Kidney (tissue), 14 donors: ENCODE measurements around the gene WNT3A. TPM values are rescaled to one million over a fixed set of nuclear protein-coding genes. Genes with fewer than 3 reads are reported as not detected.

ENCODE experiments used
- DNase-seq, 5 donors: peaks; one replicate each; pipeline ENCODE4 v3.0.0-alpha.2; 2013 to 2020
- FAIRE-seq: peaks from 2 replicates; lab custom pipeline; 2012; peaks lifted over from hg19 to GRCh38; lab: Jason Lieb, UNC
- H3K27ac ChIP-seq, 2 donors: one replicate each; pipeline ENCODE4 v1.7.0; 2013; ENCODE audit warnings: low read depth in 2 of 2, low read length in 2 of 2, inconsistent platforms in 1 of 2
- H3K27me3 ChIP-seq: one replicate; pipeline ENCODE4 v1.7.1; 2013; ENCODE audit warnings: low read length, inconsistent platforms; ENCODE audit not compliant: control insufficient read depth, insufficient read depth
- H3K36me3 ChIP-seq, 3 donors: one replicate each; pipeline versions ENCODE4 v1.7.0 to v1.7.1; 2013; ENCODE audit warnings: low read length in 3 of 3, control low read depth in 1 of 3, inconsistent platforms in 1 of 3; ENCODE audit not compliant: insufficient read depth in 3 of 3, control insufficient read depth in 2 of 3
- H3K4me1 ChIP-seq, 3 donors: one replicate each; pipeline versions ENCODE4 v1.7.0 to v1.7.1; 2013; ENCODE audit warnings: low read length in 3 of 3, inconsistent platforms in 1 of 3, low read depth in 1 of 3; ENCODE audit not compliant: control insufficient read depth in 2 of 3, insufficient read depth in 2 of 3
- H3K4me3 ChIP-seq, 3 donors: one replicate each; pipeline versions ENCODE4 v1.7.0 to v1.8.1; 2013; ENCODE audit warnings: low read length in 3 of 3, control low read depth in 1 of 3, inconsistent platforms in 1 of 3
- H3K9ac ChIP-seq, 3 donors: one replicate each; pipeline versions ENCODE4 v1.7.0 to v1.7.1; 2013; ENCODE audit warnings: low read length in 3 of 3, control low read depth in 1 of 3, inconsistent platforms in 1 of 3
- H3K9me3 ChIP-seq, 3 donors: one replicate each; pipeline versions ENCODE4 v1.7.0 to v1.7.1; 2013; ENCODE audit warnings: low read length in 3 of 3, control low read depth in 1 of 3, inconsistent platforms in 1 of 3; ENCODE audit not compliant: control insufficient read depth in 2 of 3, insufficient read depth in 1 of 3
- CTCF ChIP-seq: IDR thresholded peaks from 3 replicates; pipeline ENCODE4 v1.5.1; 2012; ENCODE audit warnings: mild to moderate bottlenecking, moderate library complexity, borderline replicate concordance; ENCODE audit not compliant: insufficient read depth; ENCODE audit errors: extremely low read depth
- intact Hi-C: fragments of 100-400 bp; cut with DNase I; formaldehyde crosslinking; loops from one replicate; pipeline ENCODE4 v1.11.1; 2022
- polyA plus RNA-seq: library from polyadenylated mRNA; stranded (reverse); fragments of 350-450 nt; fragmentation: Illumina TruSeq; extraction: RNeasy Lipid Tissue Mini Kit (QIAGEN cat#74804); gene quantifications from one replicate; pipeline ENCODE4 v1.2.3, GENCODE V29; 2014; ENCODE audit warnings: low read depth, low replicate concordance; ENCODE audit not compliant: insufficient read depth
- total RNA-seq: library from RNA; stranded (reverse); fragmentation: NEBNext Ultra II Directional; extraction: Animal tissue kit (Norgen Biotek cat#: 25700); gene quantifications from one replicate; pipeline ENCODE4 v1.2.1, GENCODE V29; 2021
- donor health status: control.
- donor health status: control.
- donor health status: control.
- donor health status: control.
- donor health status: control.
- donor health status: DM: yes; HTN: yes; CAD: no.
- donor health status: Normal renal cell carcinoma (clear cell type).

Gene WNT3A
- total and polyA plus RNA-seq, 2 donors from 2014 or later: not detected

- Histone ChIP-seq H3K27ac (no peak overlapping the region), H3K9me3 (no peaks in the 10 kb centered on the region), H3K36me3 (peaks cover 0 to 11% (median 6%) of the 10 kb centered on the region in 3 donors), H3K27me3 (no peaks in the 10 kb centered on the region), H3K4me3 (no peak overlapping the region), H3K4me1 (peaks cover 0 to 22% (median 4%) of the 10 kb centered on the region in 3 donors), H3K9ac (no peak overlapping the region)
- FAIRE-seq: no peak
- intact Hi-C loops: no loop called here
- TF ChIP-seq CTCF: no peak
- DNase-seq: peak in 1 of 5 donors; percentile 41
These were observed 99.4 kb downstream of the WNT3A start for GRCh38 chr1:228105996-228106799.

GRCh38 chr1:228106800-228107054 lies 99.9 kb downstream of the WNT3A start:
- Histone ChIP-seq H3K9me3 (no peaks in the 10 kb centered on the region), H3K36me3 (peaks cover 0 to 11% (median 6%) of the 10 kb centered on the region in 3 donors), H3K4me3 (no peak overlapping the region), H3K27me3 (no peaks in the 10 kb centered on the region), H3K4me1 (peaks cover 0 to 22% (median 4%) of the 10 kb centered on the region in 3 donors), H3K9ac (no peak overlapping the region), H3K27ac (no peak overlapping the region)
- TF ChIP-seq CTCF: no peak
- FAIRE-seq (no peak), DNase-seq (peak in 1 of 5 donors; percentile 63)
- intact Hi-C loops: no loop called here

GRCh38 chr1:228107636-228108035 lies 100.8 kb downstream of the WNT3A start:
- Histone ChIP-seq H3K4me3 (no peak overlapping the region), H3K9ac (no peak overlapping the region)
- no peak for FAIRE-seq

More at GRCh38 chr1:228107636-228108035, 100.8 kb downstream of the WNT3A start:
- no peaks in the 10 kb centered on the region for H3K27me3 ChIP-seq
- peak in 2 of 5 donors; percentile 42 to 79 for DNase-seq
- peaks cover 0 to 22% (median 4%) of the 10 kb centered on the region in 3 donors for H3K4me1 ChIP-seq
- H3K36me3 ChIP-seq: peaks cover 0 to 11% (median 6%) of the 10 kb centered on the region in 3 donors
- intact Hi-C loops: no loop called here
- no peak for TF ChIP-seq CTCF
- no peaks in the 10 kb centered on the region for H3K9me3 ChIP-seq
- no peak overlapping the region for H3K27ac ChIP-seq
